Liver (tissue), 9 donors: ENCODE data around the gene CNOT4. TPM values are rescaled to one million over a fixed set of nuclear protein-coding genes. Genes with fewer than 3 reads are reported as not detected.

Experiments used
- DNase-seq: peaks from one replicate; pipeline ENCODE4 v3.0.0-alpha.2; 2017; ENCODE audit warnings: low spot score
- H3K27ac ChIP-seq, 2 donors: one replicate each; pipeline ENCODE4 v1.7.0; 2013; ENCODE audit warnings: inconsistent platforms in 2 of 2, low read length in 2 of 2, control low read depth in 1 of 2, low read depth in 1 of 2, mild to moderate bottlenecking in 1 of 2
- H3K27me3 ChIP-seq, 4 donors: one replicate each; pipeline versions ENCODE4 v1.6.1 to v1.7.0; 2013; ENCODE audit warnings: low read length in 3 of 4, inconsistent platforms in 1 of 4, mild to moderate bottlenecking in 1 of 4, moderate library complexity in 1 of 4; ENCODE audit not compliant: control insufficient read depth in 4 of 4, insufficient read depth in 4 of 4
- H3K36me3 ChIP-seq, 4 donors: one replicate each; pipeline versions ENCODE4 v1.6.1 to v1.7.0; 2013; ENCODE audit warnings: low read length in 3 of 4, mild to moderate bottlenecking in 3 of 4, low read depth in 1 of 4, moderate library complexity in 1 of 4; ENCODE audit not compliant: control insufficient read depth in 4 of 4, insufficient read depth in 3 of 4
- H3K4me1 ChIP-seq, 4 donors: one replicate each; pipeline versions ENCODE4 v1.6.1 to v1.7.0; 2013; ENCODE audit warnings: low read length in 3 of 4, mild to moderate bottlenecking in 3 of 4, moderate library complexity in 1 of 4; ENCODE audit not compliant: control insufficient read depth in 4 of 4, insufficient read depth in 4 of 4
- H3K4me3 ChIP-seq, 3 donors: one replicate each; pipeline versions ENCODE4 v1.6.1 to v1.7.0; 2013; ENCODE audit warnings: low read length in 3 of 3, control low read depth in 1 of 3, low read depth in 1 of 3, mild to moderate bottlenecking in 1 of 3
- H3K9ac ChIP-seq, 2 donors: one replicate each; pipeline ENCODE4 v1.7.0; 2013; ENCODE audit warnings: low read length in 2 of 2, mild to moderate bottlenecking in 2 of 2, moderate library complexity in 2 of 2, control low read depth in 1 of 2, low read depth in 1 of 2
- H3K9me3 ChIP-seq, 4 donors: one replicate each; pipeline versions ENCODE4 v1.6.1 to v1.7.0; 2013; ENCODE audit warnings: low read length in 3 of 4; ENCODE audit not compliant: control insufficient read depth in 4 of 4
- ATF3 ChIP-seq: IDR thresholded peaks from 2 replicates; pipeline ENCODE4 v1.6.1; 2016; ENCODE audit warnings: antibody characterized with exemption
- CTCF ChIP-seq: fragments of 150-350 bp; IDR thresholded peaks from 2 replicates; pipeline ENCODE4 v1.5.1; 2017; ENCODE audit warnings: improper control_type of control experiment, low read depth, low read length; ENCODE audit not compliant: missing input control
- EGR1 ChIP-seq, 2 donors: IDR thresholded peaks; 2 replicates each; pipeline ENCODE4 v1.6.1; 2016 to 2018; ENCODE audit warnings: antibody characterized with exemption in 2 of 2, low read depth in 2 of 2
- FOXA1 ChIP-seq: IDR thresholded peaks from 2 replicates; pipeline ENCODE4 v1.6.1; 2016; ENCODE audit warnings: antibody characterized with exemption
- FOXA2 ChIP-seq: IDR thresholded peaks from 2 replicates; pipeline ENCODE4 v1.6.1; 2016; ENCODE audit warnings: antibody characterized with exemption
- GABPA ChIP-seq, 2 donors: IDR thresholded peaks in 1 of 2; conservative IDR thresholded peaks in 1 of 2; 2 replicates each; pipeline ENCODE4 v1.6.1; 2016; ENCODE audit warnings: antibody characterized with exemption in 2 of 2, mild to moderate bottlenecking in 1 of 2, moderate library complexity in 1 of 2
- HNF4A ChIP-seq, 2 donors: conservative IDR thresholded peaks; 2 replicates each; pipeline ENCODE4 v1.6.1; 2016; ENCODE audit warnings: antibody characterized with exemption in 2 of 2, mild to moderate bottlenecking in 2 of 2
- HNF4G ChIP-seq: IDR thresholded peaks from 2 replicates; pipeline ENCODE4 v1.6.1; 2016; ENCODE audit warnings: antibody characterized with exemption
- JUND ChIP-seq, 2 donors: IDR thresholded peaks; 2 replicates each; pipeline ENCODE4 v1.6.1; 2016; ENCODE audit warnings: antibody characterized with exemption in 2 of 2
- MAX ChIP-seq: IDR thresholded peaks from 2 replicates; pipeline ENCODE4 v1.6.1; 2016; ENCODE audit warnings: antibody characterized with exemption
- NR2F2 ChIP-seq: IDR thresholded peaks from 2 replicates; pipeline ENCODE4 v1.6.1; 2016; ENCODE audit warnings: antibody characterized with exemption
- RAD21 ChIP-seq, 2 donors: IDR thresholded peaks; 2 replicates each; pipeline ENCODE4 v1.6.1; 2016; ENCODE audit warnings: antibody characterized with exemption in 2 of 2, mild to moderate bottlenecking in 2 of 2
- RXRA ChIP-seq, 2 donors: IDR thresholded peaks; 2 replicates each; pipeline ENCODE4 v1.6.1; 2017 to 2018; ENCODE audit warnings: antibody characterized with exemption in 2 of 2, mild to moderate bottlenecking in 1 of 2
- SP1 ChIP-seq: IDR thresholded peaks from 2 replicates; pipeline ENCODE4 v1.6.1; 2018; ENCODE audit warnings: antibody characterized with exemption, mild to moderate bottlenecking
- TAF1 ChIP-seq: conservative IDR thresholded peaks from 2 replicates; pipeline ENCODE4 v1.6.1; 2016; ENCODE audit warnings: antibody characterized with exemption, mild to moderate bottlenecking
- YY1 ChIP-seq: IDR thresholded peaks from 2 replicates; pipeline ENCODE4 v1.6.1; 2016; ENCODE audit warnings: antibody characterized with exemption, mild to moderate bottlenecking
- ZBTB33 ChIP-seq: IDR thresholded peaks from 2 replicates; pipeline ENCODE4 v1.6.1; 2016; ENCODE audit warnings: antibody characterized with exemption
- WGBS: extraction: QIAGEN DNeasy Blood & Tissue Kit; methylation state at CpG from one replicate; pipeline ENCODE4 v1.1.7; 2013; 5-methylcytosine and 5-hydroxymethylcytosine counted together
- polyA plus RNA-seq, 2 donors: library from polyadenylated mRNA; stranded (reverse) in 1 of 2; unstranded in 1 of 2; fragments of 200-250 nt in 1 of 2; fragments of >200 nt in 1 of 2; fragmentation: Nextera tagmentation in 1 of 2; extraction: Ambion mirVana in 1 of 2; gene quantifications; one replicate each; pipeline versions ENCODE4 v1.2.1 to v1.2.3, GENCODE V29; 2013 to 2015
- total RNA-seq, 2 donors: library from RNA; depleted of rRNA; stranded (reverse); fragments of >200 nt; gene quantifications; one replicate each; pipeline ENCODE4 v1.2.3, GENCODE V29; 2014
- TF ChIP-seq, protein P1 (sequence below): IDR thresholded peaks from 2 replicates; pipeline ENCODE4 v1.6.1; 2016; ENCODE audit warnings: antibody characterized with exemption, mild to moderate bottlenecking
- donor health status: healthy.
- donor health status: healthy.
- donor health status: healthy.
- donor health status: healthy.
- donor health status: healthy.

CNOT4 gene
- total and polyA plus RNA-seq, 4 donors = 3.7 to 11.1 (median 8.6) TPM

GRCh38 chr7:135517060-135517459, 7.2 kb upstream of the CNOT4 start:
- TF ChIP-seq TAF1 = no peak
- no peak for TF ChIP-seq CTCF
- TF ChIP-seq SP1 = no peak
- TF ChIP-seq YY1 = no peak
- no peak for TF ChIP-seq NR2F2
- TF ChIP-seq EGR1 (IDR thresholded peaks at IDR 0.05; ENCODE audit: low read depth in 2 of 2) = no peak
- TF ChIP-seq ATF3 = no peak
- TF ChIP-seq, protein P1, sequence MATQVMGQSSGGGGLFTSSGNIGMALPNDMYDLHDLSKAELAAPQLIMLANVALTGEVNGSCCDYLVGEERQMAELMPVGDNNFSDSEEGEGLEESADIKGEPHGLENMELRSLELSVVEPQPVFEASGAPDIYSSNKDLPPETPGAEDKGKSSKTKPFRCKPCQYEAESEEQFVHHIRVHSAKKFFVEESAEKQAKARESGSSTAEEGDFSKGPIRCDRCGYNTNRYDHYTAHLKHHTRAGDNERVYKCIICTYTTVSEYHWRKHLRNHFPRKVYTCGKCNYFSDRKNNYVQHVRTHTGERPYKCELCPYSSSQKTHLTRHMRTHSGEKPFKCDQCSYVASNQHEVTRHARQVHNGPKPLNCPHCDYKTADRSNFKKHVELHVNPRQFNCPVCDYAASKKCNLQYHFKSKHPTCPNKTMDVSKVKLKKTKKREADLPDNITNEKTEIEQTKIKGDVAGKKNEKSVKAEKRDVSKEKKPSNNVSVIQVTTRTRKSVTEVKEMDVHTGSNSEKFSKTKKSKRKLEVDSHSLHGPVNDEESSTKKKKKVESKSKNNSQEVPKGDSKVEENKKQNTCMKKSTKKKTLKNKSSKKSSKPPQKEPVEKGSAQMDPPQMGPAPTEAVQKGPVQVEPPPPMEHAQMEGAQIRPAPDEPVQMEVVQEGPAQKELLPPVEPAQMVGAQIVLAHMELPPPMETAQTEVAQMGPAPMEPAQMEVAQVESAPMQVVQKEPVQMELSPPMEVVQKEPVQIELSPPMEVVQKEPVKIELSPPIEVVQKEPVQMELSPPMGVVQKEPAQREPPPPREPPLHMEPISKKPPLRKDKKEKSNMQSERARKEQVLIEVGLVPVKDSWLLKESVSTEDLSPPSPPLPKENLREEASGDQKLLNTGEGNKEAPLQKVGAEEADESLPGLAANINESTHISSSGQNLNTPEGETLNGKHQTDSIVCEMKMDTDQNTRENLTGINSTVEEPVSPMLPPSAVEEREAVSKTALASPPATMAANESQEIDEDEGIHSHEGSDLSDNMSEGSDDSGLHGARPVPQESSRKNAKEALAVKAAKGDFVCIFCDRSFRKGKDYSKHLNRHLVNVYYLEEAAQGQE = no peak
- no peak for TF ChIP-seq RXRA (IDR thresholded peaks at IDR 0.05)
- no peak for TF ChIP-seq ZBTB33
- TF ChIP-seq GABPA (IDR thresholded peaks at IDR 0.05 in 1 of 2, conservative IDR thresholded peaks at IDR 0.05 in 1 of 2) = no peak
- no peak for TF ChIP-seq HNF4G
- TF ChIP-seq FOXA2 = no peak
- no peak for TF ChIP-seq FOXA1
- TF ChIP-seq HNF4A (conservative IDR thresholded peaks at IDR 0.05) = no peak
- no peak for TF ChIP-seq JUND (IDR thresholded peaks at IDR 0.05)
- TF ChIP-seq RAD21 (IDR thresholded peaks at IDR 0.05) = no peak
- TF ChIP-seq MAX = no peak
- H3K9ac ChIP-seq = no peak overlapping the region
- no peak for DNase-seq
- 83% methylated on average over 3 of the region's 3 CpGs for WGBS
- no peaks in the 10 kb centered on the region for H3K27me3 ChIP-seq
- no peak overlapping the region for H3K27ac ChIP-seq
- no peaks in the 10 kb centered on the region for H3K9me3 ChIP-seq
- no peak overlapping the region for H3K4me3 ChIP-seq
- no peaks in the 10 kb centered on the region for H3K4me1 ChIP-seq
- no peaks in the 10 kb centered on the region for H3K36me3 ChIP-seq

DNA sequence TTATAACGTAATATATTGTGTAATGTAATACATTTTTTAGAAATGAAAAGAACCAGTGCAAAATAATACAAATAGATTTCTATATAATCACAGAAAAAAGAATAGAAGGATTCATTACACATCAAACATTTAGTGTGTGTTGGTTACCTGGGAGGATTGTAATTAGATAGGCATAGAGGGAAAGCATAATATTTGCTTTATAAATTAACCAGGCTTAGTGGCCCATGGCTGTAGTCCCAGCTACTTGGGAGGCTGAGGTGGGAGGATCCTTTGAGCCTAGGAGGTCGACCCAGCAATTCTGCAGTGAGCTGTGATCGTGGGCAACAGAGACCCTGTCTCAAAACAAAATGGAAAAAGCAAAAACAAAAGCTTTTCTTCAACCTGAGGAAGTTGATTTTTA, 5.0 kb upstream of the CNOT4 start:
- TF ChIP-seq CTCF = no peak
- no peak for TF ChIP-seq RAD21 (IDR thresholded peaks at IDR 0.05)
- no peaks in the 10 kb centered on the region for H3K27me3 ChIP-seq
- H3K36me3 ChIP-seq = no peaks in the 10 kb centered on the region
- WGBS = 85% methylated on average over 3 of the region's 3 CpGs
- no peaks in the 10 kb centered on the region for H3K9me3 ChIP-seq
- H3K27ac ChIP-seq = no peak overlapping the region
- H3K9ac ChIP-seq = no peak overlapping the region
- no peak for DNase-seq
- H3K4me3 ChIP-seq = no peak overlapping the region
- peaks cover 0 to 8% (median 6%) of the 10 kb centered on the region in 4 donors for H3K4me1 ChIP-seq
